CD4-positive, alpha-beta memory T cell (primary cell): Measurements from ENCODE around the gene RUBCNL. TPM values are rescaled to one million over a fixed set of nuclear protein-coding genes. Genes with fewer than 3 reads are reported as not detected.
"Not testable (repeated sequence)": the region's sequence is repeated elsewhere in the genome, so short reads cannot be mapped to it uniquely, and the experiment has no call there.

ENCODE experiments used
- CTCF ChIA-PET: fragments of 350-600 bp; sonication (Branson Sonifier 250); formaldehyde crosslinking; loops from one replicate; lab custom pipeline; 2021; ENCODE audit warnings: inconsistent platforms; ENCODE audit not compliant: partially characterized antibody; lab: Charles Lee
- POLR2A ChIA-PET: fragments of 350-600 bp; sonication (Branson Sonifier 250); formaldehyde crosslinking; loops from one replicate; lab custom pipeline; 2021; ENCODE audit not compliant: partially characterized antibody; lab: Charles Lee
- DNase-seq, 5 donors: peaks; one replicate each; pipeline versions ENCODE4 v3.0.0 to v3.0.0-alpha.2; 2020 to 2022; ENCODE audit warnings: mixed read lengths in 1 of 5
- H3K27ac ChIP-seq: one replicate; pipeline ENCODE4 v1.7.0; 2013; ENCODE audit warnings: low read depth, low read length
- H3K27me3 ChIP-seq: 2 replicates; pipeline ENCODE4 v1.7.0; 2013; ENCODE audit warnings: mild to moderate bottlenecking, low read length, moderate library complexity; ENCODE audit not compliant: insufficient read depth
- H3K36me3 ChIP-seq: 2 replicates; pipeline ENCODE4 v1.7.0; 2013; ENCODE audit warnings: mild to moderate bottlenecking, low read length, moderate library complexity; ENCODE audit not compliant: insufficient read depth
- H3K4me1 ChIP-seq: 2 replicates; pipeline ENCODE4 v1.7.0; 2013; ENCODE audit warnings: mild to moderate bottlenecking, low read length, moderate library complexity; ENCODE audit not compliant: insufficient read depth
- H3K4me3 ChIP-seq, 2 donors: one replicate each; pipeline ENCODE4 v1.7.0; 2013; ENCODE audit warnings: low read length in 2 of 2, mild to moderate bottlenecking in 1 of 2
- H3K9me3 ChIP-seq, 2 donors: one replicate each; pipeline ENCODE4 v1.7.0; 2013; ENCODE audit warnings: low read length in 2 of 2, control low read depth in 1 of 2; ENCODE audit not compliant: control insufficient read depth in 1 of 2
- H3K27ac Mint-ChIP-seq, 7 donors: one replicate each; pipeline ENCODE4 v1.8.0; 2020 to 2021; ENCODE audit warnings: mixed read lengths in 7 of 7, mild to moderate bottlenecking in 6 of 7, inconsistent platforms in 3 of 7, moderate library complexity in 3 of 7
- H3K27me3 Mint-ChIP-seq, 2 donors: one replicate each; pipeline ENCODE4 v1.8.0; 2020 to 2021; ENCODE audit warnings: mixed read lengths in 2 of 2
- H3K36me3 Mint-ChIP-seq, 2 donors: one replicate each; pipeline ENCODE4 v1.8.0; 2020 to 2021; ENCODE audit warnings: mixed read lengths in 2 of 2, inconsistent platforms in 1 of 2, mild to moderate bottlenecking in 1 of 2
- H3K4me1 Mint-ChIP-seq, 4 donors: one replicate each; pipeline ENCODE4 v1.8.0; 2020 to 2021; ENCODE audit warnings: mixed read lengths in 4 of 4, mild to moderate bottlenecking in 1 of 4
- H3K4me3 Mint-ChIP-seq, 8 donors: one replicate each; pipeline ENCODE4 v1.8.0; 2020 to 2021; ENCODE audit warnings: mixed read lengths in 8 of 8, mild to moderate bottlenecking in 7 of 8, moderate library complexity in 6 of 8, inconsistent platforms in 3 of 8
- H3K9me3 Mint-ChIP-seq, 8 donors: one replicate each; pipeline ENCODE4 v1.8.0; 2020 to 2021; ENCODE audit warnings: mixed read lengths in 8 of 8, mild to moderate bottlenecking in 5 of 8, inconsistent platforms in 3 of 8, moderate library complexity in 1 of 8
- intact Hi-C: fragments of 100-400 bp; cut with micrococcal nuclease; formaldehyde crosslinking; loops from one replicate; pipeline ENCODE4 v1.15.1; 2023
- polyA plus RNA-seq, 2 donors: library from polyadenylated mRNA; unstranded; fragments of 300-500 nt; fragmentation: Illumina TruSeq; gene quantifications; one replicate each; pipeline ENCODE4 v1.2.3, GENCODE V29; 2021
- total RNA-seq, 2 experiments: library from RNA; stranded (reverse); gene quantifications; one replicate each; pipeline ENCODE4 v1.2.3, GENCODE V29; 2021

Gene RUBCNL, protein sequence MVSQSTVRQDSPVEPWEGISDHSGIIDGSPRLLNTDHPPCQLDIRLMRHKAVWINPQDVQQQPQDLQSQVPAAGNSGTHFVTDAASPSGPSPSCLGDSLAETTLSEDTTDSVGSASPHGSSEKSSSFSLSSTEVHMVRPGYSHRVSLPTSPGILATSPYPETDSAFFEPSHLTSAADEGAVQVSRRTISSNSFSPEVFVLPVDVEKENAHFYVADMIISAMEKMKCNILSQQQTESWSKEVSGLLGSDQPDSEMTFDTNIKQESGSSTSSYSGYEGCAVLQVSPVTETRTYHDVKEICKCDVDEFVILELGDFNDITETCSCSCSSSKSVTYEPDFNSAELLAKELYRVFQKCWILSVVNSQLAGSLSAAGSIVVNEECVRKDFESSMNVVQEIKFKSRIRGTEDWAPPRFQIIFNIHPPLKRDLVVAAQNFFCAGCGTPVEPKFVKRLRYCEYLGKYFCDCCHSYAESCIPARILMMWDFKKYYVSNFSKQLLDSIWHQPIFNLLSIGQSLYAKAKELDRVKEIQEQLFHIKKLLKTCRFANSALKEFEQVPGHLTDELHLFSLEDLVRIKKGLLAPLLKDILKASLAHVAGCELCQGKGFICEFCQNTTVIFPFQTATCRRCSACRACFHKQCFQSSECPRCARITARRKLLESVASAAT
- not detected for total RNA-seq
- under 1 TPM; 0.30 to 0.60 TPM for polyA plus RNA-seq

DNA sequence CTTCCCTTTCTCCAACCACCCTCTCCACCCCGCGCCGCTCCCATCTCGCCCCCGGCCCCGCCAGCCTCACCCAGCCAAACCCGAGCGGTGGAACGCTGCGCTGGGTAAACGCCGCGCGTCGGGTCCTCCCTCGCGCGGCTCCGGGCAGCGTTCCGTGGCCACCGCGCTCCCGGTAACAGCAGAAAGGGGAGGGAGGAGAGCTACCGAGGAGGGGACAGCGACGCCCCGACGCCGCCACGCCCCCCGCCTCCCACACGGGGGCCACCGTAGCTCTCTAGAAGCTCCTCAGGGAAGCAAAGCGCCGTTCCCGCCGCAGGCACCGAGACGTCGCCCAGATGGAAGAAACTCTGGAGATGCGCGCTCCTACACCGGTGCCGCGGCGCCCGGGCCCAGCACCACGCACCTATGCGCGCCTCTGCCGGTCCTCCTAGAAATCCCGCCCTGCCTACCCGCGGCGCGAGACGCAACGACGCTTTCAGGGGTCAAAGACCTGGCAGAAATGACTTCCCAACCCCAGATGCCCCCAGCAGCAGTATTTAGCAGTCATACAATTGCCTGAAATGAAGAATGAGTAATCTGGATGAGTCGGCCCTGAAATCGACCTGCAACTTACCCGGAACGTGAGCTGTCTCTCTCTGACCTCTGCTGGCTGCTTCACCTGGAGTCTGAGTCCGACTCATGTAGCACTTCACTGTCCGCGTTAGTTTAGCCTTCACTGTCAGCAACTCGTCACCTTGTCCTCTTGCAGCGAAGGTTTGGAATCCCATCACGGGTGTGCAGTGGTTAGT is at the start of gene RUBCNL:
TSS of gene RUBCNL (minus strand) at position 189 of the 788 bp plus-strand sequence. CDS start 14,777 bp downstream, outside the sequence.
- no peak within 1 kb of the TSS for H3K27ac ChIP-seq
- peaks cover 8% of the 10 kb centered on the region for H3K27me3 ChIP-seq
- no peaks in the 10 kb centered on the region for H3K36me3 ChIP-seq
- Mint-ChIP-seq H3K4me1 (peaks cover 17 to 29% (median 26%) of the 10 kb centered on the region in 4 donors), H3K27me3 (peaks cover 27% of the 10 kb centered on the region in 2 donors), H3K36me3 (no peaks in the 10 kb centered on the region), H3K9me3 (no peaks in the 10 kb centered on the region), H3K27ac (peak within 1 kb of the TSS in 1 of 7 donors; percentile 72), H3K4me3 (peak within 1 kb of the TSS; percentile 76 to 91 (median 84))
- intact Hi-C loops: no loop called here
- ChIA-PET CTCF (no interaction called here), POLR2A (no interaction called here)
- no peaks in the 10 kb centered on the region for H3K9me3 ChIP-seq
- H3K4me3 ChIP-seq: peak within 1 kb of the TSS in 1 of 2 donors; percentile 37
- H3K4me1 ChIP-seq: peaks cover 16% of the 10 kb centered on the region
- peak in 3 of 5 donors; percentile 6 to 19 (median 19) for DNase-seq

DNA sequence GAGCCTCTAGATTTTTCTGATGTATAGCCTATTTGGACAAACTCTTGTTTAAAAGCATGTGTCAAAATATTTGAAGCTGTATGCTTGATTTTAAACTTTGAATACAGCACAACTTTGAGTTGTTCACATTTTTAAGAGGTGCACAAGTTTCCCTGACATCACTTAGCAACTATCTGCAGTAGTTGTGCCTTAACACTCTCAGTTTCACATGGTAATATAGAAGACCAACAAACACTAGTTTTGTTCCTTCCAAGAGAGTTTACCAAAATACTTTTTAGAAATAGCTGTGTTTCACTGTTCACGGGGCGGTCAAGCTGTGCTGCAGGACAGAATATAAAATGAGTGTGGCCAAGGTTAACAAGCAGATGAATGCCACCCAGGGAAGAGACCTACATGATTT is 42.5 kb upstream of the RUBCNL start:
- DNase-seq, H3K36me3 Mint-ChIP-seq, intact Hi-C loops, H3K4me3 ChIP-seq, H3K27ac Mint-ChIP-seq, H3K27me3 Mint-ChIP-seq, H3K36me3 ChIP-seq, H3K9me3 ChIP-seq, CTCF ChIA-PET, H3K4me3 Mint-ChIP-seq, H3K27me3 ChIP-seq, H3K4me1 Mint-ChIP-seq, H3K9me3 Mint-ChIP-seq, H3K27ac ChIP-seq, H3K4me1 ChIP-seq, POLR2A ChIA-PET: not testable (repeated sequence)

DNA sequence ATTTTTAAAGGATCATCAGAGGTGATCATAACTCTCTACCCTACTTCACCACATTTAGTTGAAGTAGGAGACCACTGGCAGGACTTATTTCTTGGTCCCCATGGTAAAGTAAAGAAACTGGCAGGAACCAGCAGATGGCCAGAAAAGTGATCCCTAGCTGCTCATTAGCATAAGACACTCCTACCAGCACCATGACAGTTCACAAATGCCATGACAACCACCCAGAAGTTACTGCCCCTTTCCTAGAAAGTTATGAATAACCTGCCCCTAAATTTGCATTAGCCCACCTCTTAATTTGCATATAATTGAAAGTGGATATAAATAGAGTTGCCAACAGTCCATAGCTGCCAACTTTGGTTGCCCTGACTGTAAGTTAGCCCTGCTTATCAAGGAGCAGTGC is 18.4 kb upstream of the RUBCNL start:
- Histone ChIP-seq H3K27ac (no peak overlapping the region), H3K4me1 (no peaks in the 10 kb centered on the region), H3K36me3 (no peaks in the 10 kb centered on the region), H3K27me3 (no peaks in the 10 kb centered on the region), H3K9me3 (no peaks in the 10 kb centered on the region), H3K4me3 (no peak overlapping the region)
- H3K9me3 Mint-ChIP-seq: peaks cover 0 to 4% (median 0%) of the 10 kb centered on the region in 8 donors
- H3K27me3 Mint-ChIP-seq: peaks cover 4 to 9% of the 10 kb centered on the region in 2 donors
- POLR2A ChIA-PET: no interaction called here
- peaks cover 0 to 5% (median 2%) of the 10 kb centered on the region in 4 donors for H3K4me1 Mint-ChIP-seq
- H3K27ac Mint-ChIP-seq: no peak overlapping the region
- H3K4me3 Mint-ChIP-seq: no peak overlapping the region
- DNase-seq: no peak
- no peaks in the 10 kb centered on the region for H3K36me3 Mint-ChIP-seq
- CTCF ChIA-PET: no interaction called here
- intact Hi-C loops: no loop called here

DNA sequence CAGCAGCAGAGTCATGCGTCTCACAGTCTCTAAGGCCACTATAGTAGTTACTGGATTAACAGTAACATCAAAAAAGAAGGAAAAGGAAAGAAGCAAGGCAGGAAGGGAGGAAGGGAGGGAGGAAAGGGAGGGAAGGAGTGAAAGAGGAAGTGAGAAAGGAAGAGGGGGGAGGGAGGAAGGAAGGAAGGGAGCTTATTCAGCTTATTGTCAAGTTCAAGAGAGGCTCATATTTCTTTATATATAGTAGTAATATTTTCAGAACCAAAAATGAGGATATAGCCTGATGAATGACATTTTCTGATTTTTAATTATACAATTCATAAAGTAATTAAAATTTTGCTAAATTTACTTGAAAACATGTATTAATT is 17.7 kb upstream of the RUBCNL start:
- H3K27ac Mint-ChIP-seq: no peak overlapping the region
- POLR2A ChIA-PET: no interaction called here
- H3K4me1 Mint-ChIP-seq: peaks cover 0 to 5% (median 2%) of the 10 kb centered on the region in 4 donors
- no peak for DNase-seq
- peaks cover 4 to 9% of the 10 kb centered on the region in 2 donors for H3K27me3 Mint-ChIP-seq
- no peaks in the 10 kb centered on the region for H3K27me3 ChIP-seq
- intact Hi-C loops: no loop called here
- H3K9me3 Mint-ChIP-seq: peaks cover 0 to 4% (median 0%) of the 10 kb centered on the region in 8 donors
- no peak overlapping the region for H3K27ac ChIP-seq
- H3K36me3 Mint-ChIP-seq: no peaks in the 10 kb centered on the region
- no peaks in the 10 kb centered on the region for H3K4me1 ChIP-seq
- CTCF ChIA-PET: no interaction called here
- no peak overlapping the region for H3K4me3 Mint-ChIP-seq
- H3K9me3 ChIP-seq: no peaks in the 10 kb centered on the region
- no peaks in the 10 kb centered on the region for H3K36me3 ChIP-seq
- H3K4me3 ChIP-seq: no peak overlapping the region

DNA sequence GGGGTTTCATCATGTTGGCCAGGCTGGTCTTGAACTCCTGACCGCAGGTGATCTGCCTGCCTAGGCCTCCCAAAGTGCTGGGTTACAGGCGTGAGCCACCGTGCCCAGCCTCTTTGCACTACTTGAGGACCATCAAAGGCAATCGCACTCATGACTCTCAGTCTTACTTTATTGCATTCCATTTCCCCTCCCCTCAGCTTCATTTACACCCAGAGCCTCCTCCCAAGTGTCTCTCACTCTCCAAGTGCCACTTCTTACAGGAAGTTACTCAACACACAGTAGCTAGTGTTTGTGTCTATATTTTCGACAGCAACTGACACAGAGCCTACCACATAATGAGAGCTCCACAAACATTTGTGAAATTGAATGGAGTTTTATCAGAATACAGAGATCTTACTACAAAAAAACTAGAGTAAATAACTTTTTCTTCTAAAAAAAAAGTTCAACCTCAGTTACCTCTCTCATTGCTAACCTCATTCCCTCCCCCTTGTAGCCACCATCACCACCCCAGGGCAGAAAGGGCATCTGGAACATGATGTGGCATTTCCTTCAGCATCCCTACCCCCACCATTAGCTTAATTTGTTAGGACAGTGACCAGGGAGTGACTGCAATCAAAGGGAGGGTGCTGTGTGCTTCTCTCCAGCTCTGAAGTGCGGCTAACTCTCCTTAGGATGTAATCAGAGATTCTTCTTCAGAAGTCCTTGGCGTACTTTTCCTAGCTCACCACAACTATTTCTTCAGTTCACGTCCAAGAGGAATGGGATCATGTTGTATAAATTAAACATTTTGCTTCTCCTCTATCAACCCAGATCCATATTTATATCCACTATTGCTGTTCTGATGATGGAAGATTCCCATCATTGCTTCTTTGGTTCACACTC is 17.0 kb upstream of the RUBCNL start:
- DNase-seq: no peak
- H3K4me3 Mint-ChIP-seq: no peak overlapping the region
- H3K27me3 ChIP-seq: no peaks in the 10 kb centered on the region
- peak overlapping the region in 3 of 7 donors; percentile 26 to 52 (median 29) for H3K27ac Mint-ChIP-seq
- no peaks in the 10 kb centered on the region for H3K4me1 ChIP-seq
- no peak overlapping the region for H3K4me3 ChIP-seq
- H3K36me3 Mint-ChIP-seq: no peaks in the 10 kb centered on the region
- intact Hi-C loops: no loop called here
- peaks cover 4 to 8% of the 10 kb centered on the region in 2 donors for H3K27me3 Mint-ChIP-seq
- ChIA-PET POLR2A (no interaction called here), CTCF (no interaction called here)
- H3K4me1 Mint-ChIP-seq: peaks cover 0 to 5% (median 2%) of the 10 kb centered on the region in 4 donors
- no peaks in the 10 kb centered on the region for H3K36me3 ChIP-seq
- H3K27ac ChIP-seq: no peak overlapping the region
- peaks cover 0 to 4% (median 0%) of the 10 kb centered on the region in 8 donors for H3K9me3 Mint-ChIP-seq
- H3K9me3 ChIP-seq: no peaks in the 10 kb centered on the region

DNA sequence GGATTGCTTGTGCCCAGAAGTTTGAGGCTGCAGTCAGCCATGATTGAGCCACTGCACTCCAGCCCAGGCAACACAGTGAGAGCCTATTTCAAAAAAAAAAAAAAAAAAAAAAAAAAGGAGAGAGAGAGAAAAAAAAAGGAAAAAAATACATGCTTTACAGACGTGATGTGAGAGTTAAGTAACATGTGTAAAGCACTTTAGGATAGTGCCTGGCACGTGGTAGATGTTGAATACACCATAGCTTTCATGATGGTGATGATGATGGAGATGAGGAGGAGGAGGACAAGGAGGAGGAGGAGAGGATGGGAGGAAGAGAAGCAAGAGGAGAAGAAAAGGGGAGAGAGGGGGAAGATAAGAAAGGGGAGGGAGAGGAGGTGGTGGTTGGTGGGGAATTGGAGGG is 15.1 kb upstream of the RUBCNL start:
- no peaks in the 10 kb centered on the region for H3K4me1 ChIP-seq
- no peaks in the 10 kb centered on the region for H3K27me3 ChIP-seq
- no peak overlapping the region for H3K27ac ChIP-seq
- Mint-ChIP-seq H3K9me3 (peaks cover 0 to 4% (median 0%) of the 10 kb centered on the region in 8 donors), H3K27me3 (peaks cover 4 to 9% of the 10 kb centered on the region in 2 donors), H3K4me3 (no peak overlapping the region), H3K27ac (no peak overlapping the region), H3K36me3 (no peaks in the 10 kb centered on the region), H3K4me1 (peaks cover 0 to 5% (median 2%) of the 10 kb centered on the region in 4 donors)
- POLR2A ChIA-PET: no interaction called here
- intact Hi-C loops: no loop called here
- H3K4me3 ChIP-seq: no peak overlapping the region
- H3K36me3 ChIP-seq: no peaks in the 10 kb centered on the region
- no peak for DNase-seq
- CTCF ChIA-PET: no interaction called here
- no peaks in the 10 kb centered on the region for H3K9me3 ChIP-seq
